ENCODE results near the gene UBASH3B. TPM values are rescaled to one million over a fixed set of nuclear protein-coding genes. Genes with fewer than 3 reads are reported as not detected.

UBASH3B gene
- total RNA-seq, 1 donor from 2014 or later = 6.6 TPM

- TF ChIP-seq CTCF (IDR thresholded peaks at IDR 0.05; ENCODE audit: unreplicated experiment) = peak; percentile 44
- Mint-ChIP-seq H3K27ac (no peak overlapping the region), H3K36me3 (no peaks in the 10 kb centered on the region), H3K4me1 (peaks cover 6% of the 10 kb centered on the region), H3K9me3 (no peaks in the 10 kb centered on the region), H3K4me3 (no peak overlapping the region), H3K27me3 (ENCODE audit: low read depth) (peaks cover 6% of the 10 kb centered on the region)
- DNase-seq (ENCODE audit: low spot score in 2 of 2, unreplicated experiment in 2 of 2) = no peak
These were observed 99.2 kb downstream of the UBASH3B start for GRCh38 chr11:122754553-122755322.

GRCh38 chr11:122755409-122755808 is 99.9 kb downstream of the UBASH3B start:
- H3K27me3 Mint-ChIP-seq (ENCODE audit: low read depth) = peaks cover 6% of the 10 kb centered on the region
- no peak overlapping the region for H3K27ac Mint-ChIP-seq
- TF ChIP-seq CTCF (IDR thresholded peaks at IDR 0.05; ENCODE audit: unreplicated experiment) = no peak

GRCh38 chr11:122755941-122756340 is 100.4 kb downstream of the UBASH3B start:
- no peak overlapping the region for H3K4me3 Mint-ChIP-seq
- peaks cover 6% of the 10 kb centered on the region for H3K27me3 Mint-ChIP-seq (ENCODE audit: low read depth)
- peaks cover 6% of the 10 kb centered on the region for H3K4me1 Mint-ChIP-seq
- DNase-seq (ENCODE audit: low spot score in 2 of 2, unreplicated experiment in 2 of 2) = no peak
- no peak for TF ChIP-seq CTCF (IDR thresholded peaks at IDR 0.05; ENCODE audit: unreplicated experiment)
- H3K9me3 Mint-ChIP-seq = no peaks in the 10 kb centered on the region
- H3K36me3 Mint-ChIP-seq = no peaks in the 10 kb centered on the region
- H3K27ac Mint-ChIP-seq = no peak overlapping the region

More at GRCh38 chr11:122755409-122755808, 99.9 kb downstream of the UBASH3B start:
- Mint-ChIP-seq H3K4me1 (peaks cover 6% of the 10 kb centered on the region), H3K9me3 (no peaks in the 10 kb centered on the region), H3K4me3 (no peak overlapping the region), H3K36me3 (no peaks in the 10 kb centered on the region)
- no peak for DNase-seq (ENCODE audit: low spot score in 2 of 2, unreplicated experiment in 2 of 2)

- no peak for TF ChIP-seq CTCF (IDR thresholded peaks at IDR 0.05; ENCODE audit: unreplicated experiment)
- no peak overlapping the region for H3K27ac Mint-ChIP-seq
- H3K9me3 Mint-ChIP-seq = no peaks in the 10 kb centered on the region
- peaks cover 6% of the 10 kb centered on the region for H3K27me3 Mint-ChIP-seq (ENCODE audit: low read depth)
- H3K36me3 Mint-ChIP-seq = no peaks in the 10 kb centered on the region
- peaks cover 6% of the 10 kb centered on the region for H3K4me1 Mint-ChIP-seq
- DNase-seq (ENCODE audit: low spot score in 2 of 2, unreplicated experiment in 2 of 2) = no peak
- H3K4me3 Mint-ChIP-seq = no peak overlapping the region
These were observed 100.9 kb downstream of the UBASH3B start for GRCh38 chr11:122756417-122756816.

GRCh38 chr11:122757201-122757600 is 101.7 kb downstream of the UBASH3B start:
- Mint-ChIP-seq H3K4me3 (no peak overlapping the region), H3K27me3 (ENCODE audit: low read depth) (peaks cover 6% of the 10 kb centered on the region), H3K4me1 (peaks cover 6% of the 10 kb centered on the region), H3K36me3 (no peaks in the 10 kb centered on the region), H3K9me3 (no peaks in the 10 kb centered on the region), H3K27ac (no peak overlapping the region)
- TF ChIP-seq CTCF (IDR thresholded peaks at IDR 0.05; ENCODE audit: unreplicated experiment) = no peak
- DNase-seq (ENCODE audit: low spot score in 2 of 2, unreplicated experiment in 2 of 2) = no peak
